Cardiac septum (tissue), 1 donor: ENCODE measurements around the gene TMEM14B. TPM values are rescaled to one million over a fixed set of nuclear protein-coding genes. Genes with fewer than 3 reads are reported as not detected.
"Not testable (repeated sequence)": the region's sequence is repeated elsewhere in the genome, so short reads cannot be mapped to it uniquely, and the experiment has no call there.

Experiments used
- DNase-seq: peaks from one replicate; pipeline ENCODE4 v3.0.0-alpha.2; 2020; ENCODE audit warnings: low spot score
- intact Hi-C: fragments of 100-400 bp; cut with DNase I; formaldehyde crosslinking; loops from one replicate; pipeline ENCODE4 v1.14.0; 2022
- total RNA-seq: library from RNA; stranded (reverse); fragmentation: NEBNext Ultra II Directional; extraction: Animal tissue kit (Norgen Biotek cat#: 25700); gene quantifications from one replicate; pipeline ENCODE4 v1.2.1, GENCODE V29; 2021
- donor health status: DM: no; HTN: no; CAD: no.

The TMEM14B gene
- total RNA-seq, 1 donor from 2014 or later, result 92.4 TPM

- intact Hi-C loops, result no loop called here
- DNase-seq, result peak; percentile 20
These were observed 5.4 kb upstream of the TMEM14B start for GRCh38 chr6:10742251-10742650.

DNA sequence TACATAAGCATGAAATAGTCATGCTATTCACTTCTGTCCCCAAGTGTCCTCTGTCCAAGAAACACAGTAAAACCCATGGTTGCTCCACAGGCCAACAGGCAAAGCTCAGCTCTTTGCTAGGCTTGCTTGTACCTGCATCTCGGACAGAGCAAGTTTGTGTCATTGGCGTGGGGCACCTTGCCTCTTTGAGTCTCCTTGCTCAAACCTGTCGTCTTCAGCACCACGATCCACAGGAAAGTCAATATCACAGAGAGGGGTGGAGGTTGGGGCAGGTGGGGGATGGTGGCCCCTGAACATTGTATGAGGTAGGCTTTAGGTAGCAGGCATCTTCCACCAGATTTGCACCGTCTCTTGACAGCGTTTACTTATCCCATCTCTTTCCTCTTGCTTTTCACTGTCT, 4.1 kb upstream of the TMEM14B start:
- DNase-seq, result peak; percentile 51
- intact Hi-C loops, result no loop called here

DNA sequence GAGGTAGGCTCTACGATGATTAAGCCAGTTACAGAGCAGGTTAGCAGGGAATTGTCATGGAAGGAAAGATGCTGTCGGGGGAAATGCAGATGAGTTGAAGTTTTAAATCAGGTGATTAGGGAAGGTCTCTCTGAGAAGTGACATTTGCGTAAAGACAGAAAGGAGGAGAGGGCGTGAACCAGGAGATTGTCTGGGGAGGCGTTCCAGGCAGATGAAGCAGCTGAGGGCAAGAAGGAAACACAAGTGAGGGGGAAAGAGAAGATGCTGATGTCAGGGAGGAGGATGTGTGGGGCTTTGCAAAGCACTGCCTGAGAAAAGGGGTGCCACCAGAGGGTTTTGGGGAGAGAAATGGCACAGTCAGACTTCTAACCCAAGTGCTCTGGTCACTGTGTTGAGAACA, 2.5 kb upstream of the TMEM14B start:
- peak; percentile 35 for DNase-seq
- intact Hi-C loops, result no loop called here

- DNase-seq, result no peak
- intact Hi-C loops, result loop anchor here (1.0 to 2.0 kb wide), 2 partner anchors 24 to 52 kb away; partner anchors contain the start of genes C6orf52, PAK1IP1 and TMEM14C
These were observed 722 bp upstream of the TMEM14B start for GRCh38 chr6:10746915-10747250.

DNA sequence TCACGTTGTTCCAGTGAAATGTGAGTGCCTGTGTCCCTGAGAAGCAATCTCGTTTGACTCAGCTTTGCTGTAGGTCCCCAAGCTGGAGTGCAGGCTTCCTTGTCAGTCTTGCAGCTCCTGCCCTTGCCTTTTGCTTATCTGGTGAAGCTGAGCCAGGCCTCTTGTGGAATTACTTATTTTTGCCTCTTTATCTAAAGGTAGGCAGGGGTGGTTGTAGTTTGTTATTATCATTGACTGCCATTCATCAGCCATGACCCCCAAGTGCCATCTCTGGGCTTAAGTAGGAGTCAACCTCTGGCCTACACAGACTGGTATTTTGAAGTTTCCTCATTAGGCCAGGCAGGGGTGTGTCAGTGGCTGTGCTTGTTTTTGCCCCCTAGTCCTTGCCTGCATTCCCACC, 2.1 kb downstream of the TMEM14B start:
- DNase-seq, result no peak
- intact Hi-C loops, result no loop called here

GRCh38 chr6:10750568-10750967, 3.0 kb downstream of the TMEM14B start:
- intact Hi-C loops, DNase-seq: not testable (repeated sequence)

DNA sequence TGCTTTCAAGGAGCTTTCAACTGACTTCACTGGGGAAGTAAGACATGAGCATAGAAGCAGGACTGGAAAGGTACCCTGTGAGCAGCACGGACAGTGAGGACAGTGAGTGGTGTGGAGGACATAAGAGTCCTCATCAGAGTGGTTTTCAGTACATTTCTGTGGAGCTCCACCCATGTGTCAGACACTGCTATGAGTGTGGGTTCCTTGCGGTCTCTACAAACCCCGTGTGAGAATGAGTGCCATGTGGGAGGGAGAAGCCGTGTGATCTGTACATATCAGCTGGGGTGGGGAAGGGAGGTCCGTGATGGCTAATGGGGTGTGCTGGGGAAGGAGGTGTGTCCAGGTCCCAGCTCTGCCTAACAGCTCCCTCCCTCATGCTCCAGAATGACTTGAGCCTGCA, 4.2 kb downstream of the TMEM14B start:
- DNase-seq, intact Hi-C loops: not testable (repeated sequence)

GRCh38 chr6:10756085-10756484, 8.5 kb downstream of the TMEM14B start:
- intact Hi-C loops, result no loop called here
- DNase-seq, result no peak

DNA sequence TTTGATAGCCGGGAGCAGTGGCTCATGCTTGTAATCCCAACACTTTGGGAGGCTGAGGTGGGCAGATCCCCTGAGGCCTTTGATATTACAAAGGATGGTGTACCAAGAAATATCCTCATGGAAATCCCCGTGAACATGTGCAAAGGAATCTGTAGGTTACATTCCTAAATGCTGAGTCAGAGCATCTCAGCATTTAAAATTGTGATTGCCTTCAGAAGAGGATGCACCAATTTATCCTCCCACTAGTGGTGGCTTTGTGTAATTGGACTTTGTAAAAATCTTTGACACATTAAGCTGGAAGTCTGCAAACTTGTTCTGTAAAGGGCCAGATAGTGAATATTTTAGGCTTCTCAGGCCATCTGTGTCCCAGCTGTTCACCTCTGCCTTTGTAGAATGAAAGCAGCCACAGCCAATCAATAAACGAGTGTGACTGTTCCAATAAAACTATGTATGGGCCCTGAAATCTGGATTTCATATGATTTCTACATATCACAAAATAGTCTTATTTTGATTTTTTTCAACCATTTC, 11.8 kb downstream of the TMEM14B start:
- intact Hi-C loops, result no loop called here
- DNase-seq, result no peak

DNA sequence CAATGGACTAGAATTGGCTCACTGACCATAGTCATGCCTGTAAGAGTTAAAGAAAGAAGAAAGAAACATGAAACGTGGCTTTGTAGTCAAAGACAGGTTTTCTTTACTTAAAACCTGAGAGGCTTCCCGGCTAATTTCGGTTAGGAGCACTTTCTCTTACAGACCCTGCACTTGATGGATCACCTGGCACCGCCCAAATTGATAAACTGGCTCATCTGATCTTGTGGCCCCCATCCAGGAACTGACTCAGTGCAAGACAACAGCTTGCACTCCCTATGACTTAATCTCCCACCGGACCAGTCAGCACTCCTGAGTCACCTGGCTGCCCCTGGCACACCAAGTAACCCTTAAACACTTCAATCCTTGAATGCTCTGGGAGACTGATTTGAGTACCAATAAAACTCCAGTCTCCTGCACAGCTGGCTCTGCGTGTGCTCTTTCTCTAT, 12.3 kb downstream of the TMEM14B start:
- no peak for DNase-seq

GRCh38 chr6:10763006-10763405, 15.4 kb downstream of the TMEM14B start:
- no peak for DNase-seq
- intact Hi-C loops, result no loop called here

More for the DNA sequence above, 12.3 kb downstream of the TMEM14B start:
- intact Hi-C loops, result no loop called here

DNA sequence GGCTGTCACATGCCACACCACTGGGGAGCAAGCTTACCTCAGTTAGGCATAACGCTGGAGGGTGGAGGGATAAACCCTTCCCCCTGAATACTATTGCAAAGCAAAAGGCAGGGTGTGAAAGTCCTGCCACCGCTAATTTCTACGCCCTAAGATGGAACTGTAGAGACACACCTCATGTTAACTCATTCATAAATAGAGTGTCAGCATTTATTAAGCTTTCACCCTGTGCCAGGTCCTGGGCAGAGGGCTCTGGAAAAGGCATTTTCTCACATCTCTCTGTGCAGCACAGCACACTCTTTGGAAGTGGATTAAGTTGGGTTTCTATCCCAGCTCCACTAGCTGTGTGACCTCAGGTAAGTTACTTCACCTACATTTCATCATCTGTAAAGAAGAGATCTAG, 21.8 kb downstream of the TMEM14B start:
- intact Hi-C loops, result no loop called here
- DNase-seq, result no peak

DNA sequence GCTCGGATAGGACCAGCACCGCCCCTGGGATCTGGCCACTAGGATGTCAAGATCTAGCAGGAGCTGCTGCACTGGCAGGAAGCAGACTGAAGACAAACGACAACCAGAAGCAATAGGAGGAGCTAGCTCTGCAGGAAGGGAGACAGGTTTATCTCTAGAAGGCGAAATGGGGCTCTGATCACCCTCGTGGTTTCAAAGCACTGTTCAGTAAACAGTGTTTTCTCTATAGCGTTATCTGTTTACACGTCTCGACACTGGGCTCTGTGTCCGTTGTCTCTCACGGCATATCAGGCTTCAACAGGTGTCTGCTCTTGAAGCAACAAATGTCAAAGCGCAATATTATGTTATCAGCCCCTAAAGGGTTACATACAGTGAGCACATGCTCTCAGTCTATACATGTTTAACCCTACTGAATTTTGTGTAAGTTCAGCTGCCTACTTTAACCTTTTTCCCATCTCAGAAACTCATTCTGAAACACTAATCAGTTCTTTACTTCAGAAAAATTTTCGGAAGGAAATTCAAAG, 23.8 kb downstream of the TMEM14B start:
- intact Hi-C loops, result no loop called here

GRCh38 chr6:10778230-10778629, 30.6 kb downstream of the TMEM14B start:
- DNase-seq, result no peak
- intact Hi-C loops, result no loop called here

More for the DNA sequence above, 23.8 kb downstream of the TMEM14B start:
- no peak for DNase-seq

GRCh38 chr6:10779076-10779475, 31.5 kb downstream of the TMEM14B start:
- DNase-seq, result no peak
- intact Hi-C loops, result no loop called here

GRCh38 chr6:10791673-10792072, 44.1 kb downstream of the TMEM14B start:
- intact Hi-C loops, result no loop called here

DNA sequence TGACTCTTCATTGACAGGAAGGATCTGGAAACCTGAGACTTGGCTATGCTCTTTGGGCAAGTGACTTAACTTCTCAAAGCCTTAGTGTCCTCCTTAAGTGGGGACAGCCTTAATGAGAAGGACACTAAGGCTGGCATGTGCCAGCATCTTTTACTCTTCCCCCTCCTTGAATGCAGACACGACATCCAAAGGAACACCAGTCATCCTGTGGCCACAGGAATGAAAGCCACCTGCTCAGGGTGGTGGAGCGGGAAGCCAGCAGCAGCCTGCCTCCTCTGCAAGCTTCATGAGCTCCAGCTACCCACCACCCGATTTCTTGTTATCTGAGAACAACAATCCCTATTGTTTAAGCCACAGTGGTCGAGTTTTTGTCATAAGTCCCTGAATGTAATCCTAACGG, 44.5 kb downstream of the TMEM14B start:
- intact Hi-C loops, result no loop called here
- DNase-seq, result no peak

More at GRCh38 chr6:10791673-10792072, 44.1 kb downstream of the TMEM14B start:
- no peak for DNase-seq

GRCh38 chr6:10793035-10793434, 45.4 kb downstream of the TMEM14B start:
- no peak for DNase-seq
- intact Hi-C loops, result no loop called here

GRCh38 chr6:10793695-10794094, 46.1 kb downstream of the TMEM14B start:
- intact Hi-C loops, result no loop called here
- no peak for DNase-seq

DNA sequence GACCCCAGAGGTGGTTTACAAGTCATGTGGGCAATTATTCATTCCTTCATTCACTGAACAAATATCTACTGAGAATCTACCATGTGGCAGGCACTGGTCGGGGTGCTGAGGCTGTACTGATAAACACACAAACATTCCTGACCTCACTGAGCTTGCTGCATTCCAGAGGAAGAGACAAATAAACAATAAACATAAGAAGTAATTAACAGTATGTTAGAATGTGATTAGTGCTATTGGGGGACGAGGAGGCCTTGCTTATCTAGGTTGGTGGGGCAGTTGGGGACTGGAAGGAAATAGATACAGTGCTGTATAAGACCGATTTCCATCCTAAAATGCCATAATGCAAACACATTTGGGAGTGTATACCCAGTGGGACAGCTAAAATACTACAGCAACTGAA, 46.6 kb downstream of the TMEM14B start:
- no peak for DNase-seq
- intact Hi-C loops, result no loop called here

DNA sequence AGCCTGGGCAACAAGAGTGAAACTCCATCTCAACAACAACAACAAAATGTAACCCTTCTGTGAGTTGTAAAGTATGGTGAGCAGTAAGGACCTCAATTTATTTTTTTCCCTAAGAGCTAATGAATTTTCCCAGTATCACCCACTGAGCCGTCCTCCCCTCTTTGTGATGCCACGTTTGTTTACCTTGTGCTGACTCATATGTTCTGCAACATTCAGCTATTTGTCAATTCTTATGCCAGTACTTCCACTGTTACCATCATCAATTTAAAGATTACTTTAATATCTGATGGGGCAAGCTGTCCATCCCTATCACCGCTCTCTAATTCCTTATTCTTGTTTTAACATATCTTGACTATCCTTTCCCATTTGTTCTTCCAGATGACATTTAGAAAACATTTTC, 53.2 kb downstream of the TMEM14B start:
- no peak for DNase-seq
- intact Hi-C loops, result loop anchor here (2.0 kb wide), 1 partner anchor 322 kb away; no protein-coding TSS in a partner anchor
